ENCODE results near the gene AASDH.

The AASDH gene

DNA sequence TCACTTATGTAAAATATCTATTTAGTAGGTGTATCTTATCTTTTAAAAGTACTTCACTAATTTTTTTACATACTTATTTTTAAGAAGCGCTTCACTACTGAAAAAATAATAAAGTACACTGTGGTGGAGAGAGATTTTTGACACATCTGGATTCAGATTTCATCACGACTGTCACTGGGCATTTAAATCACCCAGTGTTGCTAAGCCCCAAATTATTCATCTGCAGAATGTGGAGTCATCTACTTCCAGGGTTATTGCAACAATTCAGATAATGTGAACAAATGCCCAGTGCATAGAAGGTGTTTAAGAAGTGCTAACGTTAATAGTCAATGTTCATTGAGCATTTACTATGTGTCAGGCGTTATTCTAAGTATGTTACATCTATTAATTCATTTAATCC, 41.8 kb downstream of the AASDH start:
- no peak for DNase-seq (ENCODE audit: low read depth)
- H3K4me3 ChIP-seq (ENCODE audit: low read depth, low read length) = no peak overlapping the region
- TF ChIP-seq CTCF (IDR thresholded peaks at IDR 0.05; ENCODE audit: control insufficient read depth, extremely low read depth, insufficient read depth) = no peak

- no peak overlapping the region for H3K4me3 ChIP-seq (ENCODE audit: low read depth, low read length)
- DNase-seq (ENCODE audit: low read depth) = no peak
- TF ChIP-seq CTCF (IDR thresholded peaks at IDR 0.05; ENCODE audit: control insufficient read depth, extremely low read depth, insufficient read depth) = no peak
These were observed 44.5 kb downstream of the AASDH start for GRCh38 chr4:56342746-56343145.

DNA sequence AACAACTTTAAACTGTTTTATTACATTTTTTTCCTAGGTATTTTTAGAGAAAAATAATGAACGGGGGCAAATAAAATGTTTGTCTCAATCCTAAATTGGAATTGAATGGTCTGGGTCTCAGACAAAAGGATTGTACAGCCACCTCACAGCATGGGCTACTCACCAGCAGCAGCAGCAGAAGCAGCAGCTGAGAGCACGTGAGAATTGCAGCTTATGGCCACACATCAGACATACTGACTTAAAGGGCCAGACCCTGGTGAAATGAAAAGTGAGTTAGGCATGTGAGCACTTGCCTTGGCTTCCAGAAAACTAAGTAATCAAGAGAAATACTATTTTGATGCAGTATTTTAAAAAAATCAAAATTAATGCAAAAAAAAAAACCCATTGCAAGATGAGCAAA, 56.6 kb downstream of the AASDH start:
- H3K4me3 ChIP-seq (ENCODE audit: low read depth, low read length) = no peak overlapping the region
- no peak for DNase-seq (ENCODE audit: low read depth)
- no peak for TF ChIP-seq CTCF (IDR thresholded peaks at IDR 0.05; ENCODE audit: control insufficient read depth, extremely low read depth, insufficient read depth)

GRCh38 chr4:56326363-56326762, 60.9 kb downstream of the AASDH start:
- no peak for TF ChIP-seq CTCF (IDR thresholded peaks at IDR 0.05; ENCODE audit: control insufficient read depth, extremely low read depth, insufficient read depth)
- H3K4me3 ChIP-seq (ENCODE audit: low read depth, low read length) = no peak overlapping the region

GRCh38 chr4:56324011-56324610, 63.2 kb downstream of the AASDH start:
- no peak for DNase-seq (ENCODE audit: low read depth)
- no peak overlapping the region for H3K4me3 ChIP-seq (ENCODE audit: low read depth, low read length)
- TF ChIP-seq CTCF (IDR thresholded peaks at IDR 0.05; ENCODE audit: control insufficient read depth, extremely low read depth, insufficient read depth) = no peak

More at GRCh38 chr4:56326363-56326762, 60.9 kb downstream of the AASDH start:
- no peak for DNase-seq (ENCODE audit: low read depth)

DNA sequence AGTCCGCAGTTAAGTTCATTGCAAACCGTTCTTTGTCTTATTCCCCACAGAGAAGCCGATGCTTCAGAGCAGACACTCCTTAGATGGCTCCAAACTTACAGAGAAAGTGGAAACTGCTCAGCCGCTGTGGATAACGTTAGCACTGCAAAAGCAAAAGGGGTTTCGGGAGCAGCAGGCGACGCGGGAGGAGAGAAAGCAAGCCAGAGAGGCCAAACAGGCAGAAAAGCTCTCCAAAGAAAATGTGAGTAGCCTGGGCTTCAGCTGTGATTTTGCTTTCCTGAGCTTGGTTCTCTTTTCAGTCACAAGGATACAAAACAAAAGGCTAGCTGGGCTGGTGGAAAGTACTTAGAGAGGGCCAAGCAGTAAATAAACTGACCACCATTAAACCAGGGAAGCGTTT, 64.0 kb downstream of the AASDH start:
- TF ChIP-seq CTCF (IDR thresholded peaks at IDR 0.05; ENCODE audit: control insufficient read depth, extremely low read depth, insufficient read depth) = no peak
- H3K4me3 ChIP-seq (ENCODE audit: low read depth, low read length) = no peak overlapping the region
- no peak for DNase-seq (ENCODE audit: low read depth)

DNA sequence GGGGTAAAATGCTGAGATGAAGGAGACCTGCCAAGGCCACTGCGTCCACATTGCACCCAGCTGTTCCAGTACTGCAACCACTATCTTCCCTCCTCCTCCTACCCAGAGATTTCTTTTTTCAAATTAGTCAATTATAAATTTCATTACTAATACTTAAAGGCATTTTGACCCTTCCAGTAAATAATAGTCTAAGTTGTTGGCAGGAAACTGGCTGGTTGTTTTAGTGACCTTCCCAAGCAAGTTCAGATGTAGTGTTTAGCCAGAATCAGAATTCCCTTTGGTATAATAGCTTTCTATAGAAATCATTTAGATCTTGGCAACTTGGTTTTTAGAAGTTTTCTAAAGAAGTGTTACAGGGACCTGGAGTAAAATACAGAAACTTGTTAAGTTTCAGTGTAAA, 66.0 kb downstream of the AASDH start:
- no peak for TF ChIP-seq CTCF (IDR thresholded peaks at IDR 0.05; ENCODE audit: control insufficient read depth, extremely low read depth, insufficient read depth)
- no peak overlapping the region for H3K4me3 ChIP-seq (ENCODE audit: low read depth, low read length)
- DNase-seq (ENCODE audit: low read depth) = no peak
